ENCODE measurements around the gene LRGUK. TPM values are rescaled to one million over a fixed set of nuclear protein-coding genes. Genes with fewer than 3 reads are reported as not detected.

Gene LRGUK
- total RNA-seq, 1 experiment from 2014 or later: 1.5 TPM

GRCh38 chr7:134276951-134277350, 149.8 kb downstream of the LRGUK start:
- no peak overlapping the region for H3T11ph ChIP-seq (ENCODE audit: low read length)
- no peak overlapping the region for H3K56ac ChIP-seq (ENCODE audit: insufficient read length, low read depth, low read length)
- H3K36me3 Mint-ChIP-seq (ENCODE audit: insufficient read depth in 1 of 3, low read depth in 3 of 3): no peaks in the 10 kb centered on the region
- H4K8ac ChIP-seq (replicated peaks; ENCODE audit: insufficient read length, low read depth, low read length): no peak overlapping the region
- no peak overlapping the region for H3K23ac ChIP-seq (ENCODE audit: insufficient read length, low read depth, low read length)
- H3K27ac Mint-ChIP-seq: no peak overlapping the region; a peak in 1 of 7 replicates
- no peak overlapping the region for H2AFZ ChIP-seq (ENCODE audit: low read length)
- no peak overlapping the region for H4K5ac ChIP-seq (ENCODE audit: insufficient read length, low read depth, low read length)
- H3K4me2 ChIP-seq (ENCODE audit: insufficient read depth, insufficient read length, low read length): no peak overlapping the region
- H2BK120ac ChIP-seq (ENCODE audit: low read depth, low read length, poor library complexity, severe bottlenecking): no peak overlapping the region
- no peaks in the 10 kb centered on the region for H3K79me1 ChIP-seq (ENCODE audit: insufficient read depth, low read depth, low read length, poor library complexity, severe bottlenecking)
- H2BK12ac ChIP-seq (ENCODE audit: insufficient read length, low read depth, low read length): no peak overlapping the region
- no peaks in the 10 kb centered on the region; a peak in 2 of 5 replicates for H3K9me3 Mint-ChIP-seq
- no peaks in the 10 kb centered on the region for H3K9me3 ChIP-seq (ENCODE audit: control insufficient read depth, low read depth, low read length)
- TF ChIP-seq, protein P1, sequence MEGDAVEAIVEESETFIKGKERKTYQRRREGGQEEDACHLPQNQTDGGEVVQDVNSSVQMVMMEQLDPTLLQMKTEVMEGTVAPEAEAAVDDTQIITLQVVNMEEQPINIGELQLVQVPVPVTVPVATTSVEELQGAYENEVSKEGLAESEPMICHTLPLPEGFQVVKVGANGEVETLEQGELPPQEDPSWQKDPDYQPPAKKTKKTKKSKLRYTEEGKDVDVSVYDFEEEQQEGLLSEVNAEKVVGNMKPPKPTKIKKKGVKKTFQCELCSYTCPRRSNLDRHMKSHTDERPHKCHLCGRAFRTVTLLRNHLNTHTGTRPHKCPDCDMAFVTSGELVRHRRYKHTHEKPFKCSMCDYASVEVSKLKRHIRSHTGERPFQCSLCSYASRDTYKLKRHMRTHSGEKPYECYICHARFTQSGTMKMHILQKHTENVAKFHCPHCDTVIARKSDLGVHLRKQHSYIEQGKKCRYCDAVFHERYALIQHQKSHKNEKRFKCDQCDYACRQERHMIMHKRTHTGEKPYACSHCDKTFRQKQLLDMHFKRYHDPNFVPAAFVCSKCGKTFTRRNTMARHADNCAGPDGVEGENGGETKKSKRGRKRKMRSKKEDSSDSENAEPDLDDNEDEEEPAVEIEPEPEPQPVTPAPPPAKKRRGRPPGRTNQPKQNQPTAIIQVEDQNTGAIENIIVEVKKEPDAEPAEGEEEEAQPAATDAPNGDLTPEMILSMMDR (conservative IDR thresholded peaks at IDR 0.05): no peak
- H3K4ac ChIP-seq (ENCODE audit: low read depth, low read length): no peak overlapping the region
- no peak overlapping the region for H3K9ac ChIP-seq (ENCODE audit: extremely low read depth, insufficient read length, low read length)
- no peak overlapping the region for H2BK5ac ChIP-seq (ENCODE audit: insufficient read length, low read length)
- H3K27me3 ChIP-seq (ENCODE audit: insufficient read depth, low read length): no peaks in the 10 kb centered on the region
- DNase-seq: no peak
- no peaks in the 10 kb centered on the region for H3K79me2 ChIP-seq (ENCODE audit: insufficient read depth, low read length)
- H2AK5ac ChIP-seq (ENCODE audit: insufficient read length, low read length): no peak overlapping the region
- WGBS (ENCODE audit: extremely low coverage, insufficient read length, low lambda C conversion rate): no CpG with 5 or more reads among the region's 5 CpGs
- H4K20me1 ChIP-seq (ENCODE audit: control insufficient read depth, insufficient read depth, insufficient read length): no peaks in the 10 kb centered on the region
- H3K4me1 Mint-ChIP-seq: peaks cover 9 to 10% of the 10 kb centered on the region in 2 experiments
- no peak overlapping the region for H4K91ac ChIP-seq (ENCODE audit: insufficient read length, low read depth, low read length)
- peaks cover 3% of the 10 kb centered on the region; the same call in 1 of the 2 replicates for H3K4me1 ChIP-seq (ENCODE audit: insufficient read depth, low read length)
- H3K27ac ChIP-seq (ENCODE audit: insufficient read length, low read depth, low read length): no peak overlapping the region
- no peak overlapping the region for H3K14ac ChIP-seq (ENCODE audit: insufficient read depth, low read length)
- no peak overlapping the region for H2BK20ac ChIP-seq (ENCODE audit: low read depth, low read length, poor library complexity, severe bottlenecking)
- H3K23me2 ChIP-seq (ENCODE audit: insufficient read length, low read depth, low read length, poor library complexity, severe bottlenecking): no peaks in the 10 kb centered on the region
- H3K18ac ChIP-seq (ENCODE audit: insufficient read length, low read depth, low read length): no peak overlapping the region
- no peaks in the 10 kb centered on the region for H3K27me3 Mint-ChIP-seq (ENCODE audit: low read depth)
- no peak overlapping the region for H3K4me3 Mint-ChIP-seq
- no peak overlapping the region for H2BK15ac ChIP-seq (ENCODE audit: low read depth, low read length)
